Tibial nerve (tissue), 4 donors: Measurements from ENCODE around the gene LRRC70.

Experiments
- CTCF ChIP-seq, 5 experiments: fragments of 200-600 bp in 3 of 5; fragments of 450-650 bp in 2 of 5; sonication (generic) in 3 of 5; IDR thresholded peaks; one replicate each; pipeline ENCODE4 v1.5.1; 2016 to 2019; ENCODE audit warnings: antibody characterized with exemption in 5 of 5, mild to moderate bottlenecking in 3 of 5, moderate library complexity in 2 of 5
- EP300 ChIP-seq, 2 donors: sonication (generic); formaldehyde crosslinking; IDR thresholded peaks; one replicate each; pipeline ENCODE4 v1.6.1; 2017; ENCODE audit warnings: antibody characterized with exemption in 2 of 2, mild to moderate bottlenecking in 1 of 2
- POLR2A ChIP-seq, 2 donors: fragments of 450-650 bp; IDR thresholded peaks; one replicate each; pipeline ENCODE4 v1.6.1; 2017; ENCODE audit warnings: antibody characterized with exemption in 2 of 2, mild to moderate bottlenecking in 2 of 2, moderate library complexity in 2 of 2

- TF ChIP-seq CTCF (IDR thresholded peaks at IDR 0.05): no peak
- TF ChIP-seq POLR2A (IDR thresholded peaks at IDR 0.05): no peak
- TF ChIP-seq EP300 (IDR thresholded peaks at IDR 0.05): no peak
Measured at GRCh38 chr5:62607615-62608014, 29.0 kb downstream of the LRRC70 start.
